Measurements from ENCODE around the gene WDSUB1.

The WDSUB1 gene

GRCh38 chr2:159219394-159219998 is 67.0 kb downstream of the WDSUB1 start:
- no peak for DNase-seq

- DNase-seq, result no peak
Observed at GRCh38 chr2:159218389-159218788, 68.1 kb downstream of the WDSUB1 start.

GRCh38 chr2:159217676-159218075 is 68.8 kb downstream of the WDSUB1 start:
- no peak for DNase-seq

DNA sequence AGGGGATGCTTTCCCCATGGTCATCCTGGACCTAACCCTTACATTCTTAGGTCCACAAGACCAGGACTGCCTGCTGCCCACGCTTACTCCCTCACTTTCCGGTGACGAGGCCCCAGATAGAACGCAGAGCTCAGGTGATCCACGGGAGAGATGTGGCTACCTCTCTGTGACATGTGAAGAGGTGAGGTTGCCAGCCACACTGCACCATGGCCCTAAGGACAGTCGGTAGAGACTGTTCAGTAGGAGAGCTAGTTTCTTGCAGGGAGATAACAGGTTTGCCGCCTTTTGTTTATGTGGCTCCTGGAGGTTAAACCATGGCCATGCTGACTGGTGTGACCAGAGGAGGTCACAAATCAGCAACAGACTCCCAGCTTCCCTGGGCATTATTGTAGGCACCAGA is 71.4 kb downstream of the WDSUB1 start:
- DNase-seq, result no peak

- no peak for DNase-seq
Observed at GRCh38 chr2:159214325-159214865, 72.1 kb downstream of the WDSUB1 start.

DNA sequence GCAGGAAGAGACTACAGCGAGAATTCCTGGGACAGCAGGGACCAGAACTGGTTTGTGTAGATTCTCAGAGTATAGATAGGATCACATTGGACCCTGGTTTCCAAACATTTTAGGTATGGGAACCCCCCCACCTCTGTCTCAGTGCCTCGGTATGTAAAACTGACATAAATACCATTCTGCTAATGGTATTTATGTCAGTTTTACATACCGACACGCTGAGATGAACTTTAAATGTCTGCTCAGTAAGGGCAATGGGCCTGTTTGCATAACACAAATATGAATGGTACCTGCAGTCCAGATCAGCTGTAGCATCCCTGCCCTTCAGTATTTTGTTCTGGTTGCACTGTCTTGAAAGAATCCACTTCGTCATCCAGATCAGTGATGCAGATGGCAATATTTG is 73.2 kb downstream of the WDSUB1 start:
- DNase-seq, result no peak

- DNase-seq, result no peak
Observed at GRCh38 chr2:159211447-159212396, 74.8 kb downstream of the WDSUB1 start.

DNA sequence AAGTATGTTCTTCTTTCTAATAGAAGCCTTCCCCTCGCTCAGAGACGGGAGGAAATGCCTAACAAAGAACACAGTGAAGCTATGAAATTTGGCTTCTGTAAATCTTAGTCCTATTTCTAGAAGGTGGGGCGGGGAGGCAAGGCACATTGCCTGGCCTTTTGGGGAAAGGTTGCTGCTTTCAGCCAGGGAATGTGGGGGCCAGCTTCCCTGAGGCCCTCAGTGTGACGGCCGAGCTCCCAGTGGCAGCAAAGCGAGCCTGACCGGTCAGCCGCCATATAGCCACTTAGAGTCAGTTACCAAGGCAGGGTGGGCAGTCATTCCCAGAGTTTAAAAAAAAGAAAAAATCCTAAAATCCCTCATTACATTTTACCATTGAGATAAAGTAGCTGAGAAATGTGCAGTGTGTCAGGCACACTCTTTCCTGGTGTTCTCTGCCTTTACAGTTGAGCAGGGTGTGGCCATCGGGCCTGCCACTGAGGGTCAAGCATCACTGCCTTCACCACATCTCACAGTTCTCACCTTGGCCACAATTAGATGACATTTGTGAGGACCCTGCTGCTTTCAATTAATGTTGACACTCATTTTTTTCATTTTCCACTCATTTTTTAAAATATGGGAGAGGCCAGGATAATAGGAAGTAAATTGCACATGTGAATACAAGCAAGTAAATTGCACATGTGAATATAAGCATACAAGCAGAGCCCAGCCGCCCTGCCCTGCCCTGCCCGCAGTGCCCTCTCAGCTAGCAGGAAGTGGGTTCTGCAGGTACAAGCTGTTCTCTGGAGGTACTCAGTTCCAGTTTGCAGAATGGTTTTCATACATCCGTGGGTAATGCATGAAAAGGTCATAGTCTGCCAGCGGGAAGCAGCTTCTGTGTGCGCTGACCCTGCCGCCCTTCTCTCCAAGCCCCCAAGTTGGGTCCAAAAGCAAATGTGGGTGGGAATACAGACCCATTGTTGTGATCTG is 76.9 kb downstream of the WDSUB1 start:
- no peak for DNase-seq

DNA sequence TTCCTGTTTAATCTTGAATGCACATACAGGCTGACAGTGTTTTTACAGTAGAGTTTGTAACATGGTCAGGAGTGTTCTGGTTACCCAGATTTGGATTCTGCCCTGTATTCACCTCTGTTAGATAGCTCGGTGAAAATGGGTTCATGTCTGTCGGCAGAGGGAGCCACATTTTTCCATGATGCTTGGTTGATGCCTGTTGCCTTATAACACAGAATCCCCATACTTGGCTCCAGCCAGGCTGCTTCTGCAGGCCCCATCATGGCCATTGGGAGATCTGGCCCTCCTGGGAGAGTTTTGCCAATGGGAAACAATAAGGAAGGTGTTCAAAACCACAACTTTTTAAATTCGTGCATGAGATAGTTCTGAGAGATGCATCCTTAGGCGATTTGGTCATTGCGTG is 78.1 kb downstream of the WDSUB1 start:
- no peak for DNase-seq

- no peak for DNase-seq
Observed at GRCh38 chr2:159206736-159207380, 79.6 kb downstream of the WDSUB1 start.

- DNase-seq, result no peak
Observed at GRCh38 chr2:159204381-159205144, 81.9 kb downstream of the WDSUB1 start.

GRCh38 chr2:159202568-159203071 is 83.9 kb downstream of the WDSUB1 start:
- DNase-seq, result peak; percentile 98

GRCh38 chr2:159201360-159202063 is 85.0 kb downstream of the WDSUB1 start:
- no peak for DNase-seq

GRCh38 chr2:159200498-159200897 is 86.0 kb downstream of the WDSUB1 start:
- DNase-seq, result no peak

DNA sequence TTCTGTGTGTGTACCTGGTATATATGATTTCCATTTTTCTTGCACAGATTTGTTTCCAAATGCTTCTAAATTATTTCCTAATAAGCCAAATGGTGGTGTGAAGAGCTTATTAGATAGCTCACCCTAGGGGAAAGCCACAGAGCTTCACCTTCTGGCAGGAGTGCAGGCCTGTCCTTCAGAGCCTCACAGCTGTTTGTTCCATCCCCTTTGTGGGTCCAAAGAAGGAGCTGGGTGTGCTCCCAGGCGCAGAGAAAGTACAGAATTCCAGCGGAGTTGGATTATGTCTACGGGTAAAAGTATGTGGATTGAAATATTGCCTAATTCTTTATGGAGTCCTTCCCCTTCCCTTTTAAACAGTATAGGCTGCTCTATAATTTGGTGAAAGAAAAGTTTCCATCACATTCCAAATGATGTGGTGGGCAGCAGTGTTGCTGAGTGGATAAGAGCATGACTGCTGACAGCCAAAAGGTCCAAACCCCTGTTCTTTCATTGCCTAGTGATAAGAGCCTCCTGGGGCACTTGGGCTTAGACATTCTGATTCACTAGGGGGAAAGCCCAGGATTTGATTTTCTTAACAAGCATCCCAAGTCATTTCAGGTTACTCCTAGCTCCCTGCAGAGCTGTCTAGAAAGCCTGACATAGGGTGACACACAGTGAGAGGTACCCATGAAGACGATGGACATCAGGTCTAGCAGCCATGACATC is 86.6 kb downstream of the WDSUB1 start:
- DNase-seq, result no peak

- no peak for DNase-seq
Observed at GRCh38 chr2:159199236-159199635, 87.3 kb downstream of the WDSUB1 start.

GRCh38 chr2:159196393-159196925 is 90.0 kb downstream of the WDSUB1 start:
- no peak for DNase-seq

- no peak for DNase-seq
Observed at GRCh38 chr2:159195697-159196096, 90.8 kb downstream of the WDSUB1 start.

- no peak for DNase-seq
Observed at GRCh38 chr2:159194241-159194640, 92.3 kb downstream of the WDSUB1 start.

DNA sequence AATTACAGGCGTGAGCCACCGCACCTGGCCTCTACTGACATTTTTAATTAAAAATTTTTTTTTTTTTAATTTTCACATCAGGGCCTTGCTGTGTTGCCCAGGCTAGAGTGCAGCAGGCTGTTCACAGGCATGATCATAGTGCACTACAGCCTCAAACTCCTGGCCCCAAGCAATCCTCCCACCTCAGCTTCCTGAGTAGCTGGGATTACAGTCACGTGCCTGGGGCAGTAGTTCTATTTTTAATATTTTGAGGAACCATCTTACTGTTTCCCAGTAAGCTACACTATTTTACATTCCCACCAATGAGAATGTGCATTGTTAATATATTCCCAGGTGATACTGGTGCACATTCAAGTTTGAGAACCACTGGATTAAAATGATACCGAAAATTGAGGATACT is 92.7 kb downstream of the WDSUB1 start:
- no peak for DNase-seq
